GM23338 (cell line): Measurements from ENCODE around the gene SLC26A1.

Source experiments
- TF ChIP-seq, protein P1 (sequence below), 2 experiments: fragments of 200-600 bp in 1 of 2; sonication (generic) in 1 of 2; conservative IDR thresholded peaks; 2 replicates each; pipeline versions ENCODE4 v1.5.1 to v1.6.1; 2016 to 2017; ENCODE audit warnings: antibody characterized with exemption in 2 of 2, low read depth in 2 of 2, mild to moderate bottlenecking in 2 of 2, moderate library complexity in 1 of 2
- TF ChIP-seq, protein P2 (sequence below): IDR thresholded peaks from one replicate; pipeline ENCODE4 v1.6.1; 2018; ENCODE audit warnings: antibody characterized with exemption; ENCODE audit not compliant: unreplicated experiment

DNA sequence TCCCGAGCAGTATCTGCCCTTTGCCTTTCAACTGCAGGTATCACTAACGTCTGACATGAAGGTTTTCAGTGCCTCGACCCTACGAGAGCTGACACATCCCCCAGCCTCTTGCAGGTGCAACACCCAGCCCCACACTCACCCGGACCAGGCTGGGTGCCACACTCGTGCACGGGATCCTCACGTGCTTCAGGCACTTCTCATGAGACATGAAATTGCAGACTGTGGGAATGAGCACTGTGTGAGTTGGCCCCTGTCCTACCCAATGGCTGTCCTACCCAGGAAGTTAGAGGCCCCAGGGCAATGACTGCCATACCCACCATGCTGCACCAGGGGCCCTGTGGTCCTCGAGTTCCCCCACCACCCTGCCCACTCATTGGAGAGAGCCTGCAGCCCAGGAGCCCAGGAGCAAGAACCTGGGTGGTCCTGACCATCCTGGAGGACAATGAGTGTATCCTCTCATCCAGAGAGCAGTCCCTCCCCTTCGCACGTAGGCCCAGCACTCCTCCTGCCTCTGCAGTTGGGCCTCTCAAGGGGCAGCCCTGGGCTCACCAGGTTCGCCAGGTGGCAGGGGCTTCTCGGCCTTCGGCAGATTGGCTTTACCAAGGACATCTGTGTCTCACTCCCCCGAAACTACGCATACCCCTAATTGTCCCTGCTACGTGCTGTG is 22.2 kb downstream of the SLC26A1 start:
- TF ChIP-seq, protein P1, sequence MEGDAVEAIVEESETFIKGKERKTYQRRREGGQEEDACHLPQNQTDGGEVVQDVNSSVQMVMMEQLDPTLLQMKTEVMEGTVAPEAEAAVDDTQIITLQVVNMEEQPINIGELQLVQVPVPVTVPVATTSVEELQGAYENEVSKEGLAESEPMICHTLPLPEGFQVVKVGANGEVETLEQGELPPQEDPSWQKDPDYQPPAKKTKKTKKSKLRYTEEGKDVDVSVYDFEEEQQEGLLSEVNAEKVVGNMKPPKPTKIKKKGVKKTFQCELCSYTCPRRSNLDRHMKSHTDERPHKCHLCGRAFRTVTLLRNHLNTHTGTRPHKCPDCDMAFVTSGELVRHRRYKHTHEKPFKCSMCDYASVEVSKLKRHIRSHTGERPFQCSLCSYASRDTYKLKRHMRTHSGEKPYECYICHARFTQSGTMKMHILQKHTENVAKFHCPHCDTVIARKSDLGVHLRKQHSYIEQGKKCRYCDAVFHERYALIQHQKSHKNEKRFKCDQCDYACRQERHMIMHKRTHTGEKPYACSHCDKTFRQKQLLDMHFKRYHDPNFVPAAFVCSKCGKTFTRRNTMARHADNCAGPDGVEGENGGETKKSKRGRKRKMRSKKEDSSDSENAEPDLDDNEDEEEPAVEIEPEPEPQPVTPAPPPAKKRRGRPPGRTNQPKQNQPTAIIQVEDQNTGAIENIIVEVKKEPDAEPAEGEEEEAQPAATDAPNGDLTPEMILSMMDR (conservative IDR thresholded peaks at IDR 0.05; ENCODE audit: low read depth in 2 of 2) = no peak
- TF ChIP-seq, protein P2, sequence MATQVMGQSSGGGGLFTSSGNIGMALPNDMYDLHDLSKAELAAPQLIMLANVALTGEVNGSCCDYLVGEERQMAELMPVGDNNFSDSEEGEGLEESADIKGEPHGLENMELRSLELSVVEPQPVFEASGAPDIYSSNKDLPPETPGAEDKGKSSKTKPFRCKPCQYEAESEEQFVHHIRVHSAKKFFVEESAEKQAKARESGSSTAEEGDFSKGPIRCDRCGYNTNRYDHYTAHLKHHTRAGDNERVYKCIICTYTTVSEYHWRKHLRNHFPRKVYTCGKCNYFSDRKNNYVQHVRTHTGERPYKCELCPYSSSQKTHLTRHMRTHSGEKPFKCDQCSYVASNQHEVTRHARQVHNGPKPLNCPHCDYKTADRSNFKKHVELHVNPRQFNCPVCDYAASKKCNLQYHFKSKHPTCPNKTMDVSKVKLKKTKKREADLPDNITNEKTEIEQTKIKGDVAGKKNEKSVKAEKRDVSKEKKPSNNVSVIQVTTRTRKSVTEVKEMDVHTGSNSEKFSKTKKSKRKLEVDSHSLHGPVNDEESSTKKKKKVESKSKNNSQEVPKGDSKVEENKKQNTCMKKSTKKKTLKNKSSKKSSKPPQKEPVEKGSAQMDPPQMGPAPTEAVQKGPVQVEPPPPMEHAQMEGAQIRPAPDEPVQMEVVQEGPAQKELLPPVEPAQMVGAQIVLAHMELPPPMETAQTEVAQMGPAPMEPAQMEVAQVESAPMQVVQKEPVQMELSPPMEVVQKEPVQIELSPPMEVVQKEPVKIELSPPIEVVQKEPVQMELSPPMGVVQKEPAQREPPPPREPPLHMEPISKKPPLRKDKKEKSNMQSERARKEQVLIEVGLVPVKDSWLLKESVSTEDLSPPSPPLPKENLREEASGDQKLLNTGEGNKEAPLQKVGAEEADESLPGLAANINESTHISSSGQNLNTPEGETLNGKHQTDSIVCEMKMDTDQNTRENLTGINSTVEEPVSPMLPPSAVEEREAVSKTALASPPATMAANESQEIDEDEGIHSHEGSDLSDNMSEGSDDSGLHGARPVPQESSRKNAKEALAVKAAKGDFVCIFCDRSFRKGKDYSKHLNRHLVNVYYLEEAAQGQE = no peak
